ENCODE data around the gene OR4N2.
"Not testable (repeated sequence)": the region's sequence is repeated elsewhere in the genome, so short reads cannot be mapped to it uniquely, and the experiment has no call there.

Gene OR4N2

GRCh38 chr14:19803470-19803869, at the start of gene OR4N2:
Gene OR4N2 (plus strand): TSS chr14:19803770. CDS start chr14:19827449, 23,679 bp downstream.
- DNase-seq: not testable (repeated sequence)

GRCh38 chr14:19754172-19754571, 49.4 kb upstream of the OR4N2 start:
- DNase-seq: no peak

GRCh38 chr14:19771491-19771890, 32.1 kb upstream of the OR4N2 start:
- not testable (repeated sequence) for DNase-seq

GRCh38 chr14:19771895-19772430, 31.6 kb upstream of the OR4N2 start:
- DNase-seq: no peak

GRCh38 chr14:19772454-19772853, 31.1 kb upstream of the OR4N2 start:
- not testable (repeated sequence) for DNase-seq

- DNase-seq: not testable (repeated sequence)
These were observed 30.4 kb upstream of the OR4N2 start, which contains the start of gene OR4M1 for GRCh38 chr14:19773204-19773603. Gene OR4M1 (plus strand): TSS chr14:19773504. CDS start chr14:19780323, 6,819 bp downstream.

GRCh38 chr14:19775587-19775986, 28.0 kb upstream of the OR4N2 start:
- no peak for DNase-seq

- not testable (repeated sequence) for DNase-seq
These were observed 17.7 kb upstream of the OR4N2 start for GRCh38 chr14:19785848-19786247.

- not testable (repeated sequence) for DNase-seq
These were observed 16.3 kb upstream of the OR4N2 start for GRCh38 chr14:19787318-19787717.

GRCh38 chr14:19788150-19788549, 15.4 kb upstream of the OR4N2 start:
- DNase-seq: not testable (repeated sequence)

GRCh38 chr14:19796520-19797108, 7.0 kb upstream of the OR4N2 start:
- DNase-seq: not testable (repeated sequence)

GRCh38 chr14:19799880-19800279, 3.7 kb upstream of the OR4N2 start:
- no peak for DNase-seq

- DNase-seq: peak; percentile 6
These were observed 3.1 kb upstream of the OR4N2 start for GRCh38 chr14:19800282-19801117.

- DNase-seq: no peak
These were observed 2.5 kb upstream of the OR4N2 start for GRCh38 chr14:19801118-19801464.

GRCh38 chr14:19813171-19813920, 9.8 kb downstream of the OR4N2 start:
- DNase-seq: not testable (repeated sequence)

- DNase-seq: not testable (repeated sequence)
These were observed 16.3 kb downstream of the OR4N2 start for GRCh38 chr14:19819879-19820278.

GRCh38 chr14:19821016-19821415, 17.4 kb downstream of the OR4N2 start:
- not testable (repeated sequence) for DNase-seq

- DNase-seq: no peak
These were observed 19.6 kb downstream of the OR4N2 start for GRCh38 chr14:19823178-19823577.

GRCh38 chr14:19823765-19824164, 20.2 kb downstream of the OR4N2 start:
- no peak for DNase-seq

- DNase-seq: not testable (repeated sequence)
These were observed 24.2 kb downstream of the OR4N2 start for GRCh38 chr14:19827626-19828244.

GRCh38 chr14:19828314-19828713, 24.7 kb downstream of the OR4N2 start:
- DNase-seq: no peak

GRCh38 chr14:19834203-19834848, 30.8 kb downstream of the OR4N2 start:
- not testable (repeated sequence) for DNase-seq

Measured in NCI-H69 (cell line).